ENCODE results near the gene GRM1. TPM values are rescaled to one million over a fixed set of nuclear protein-coding genes. Genes with fewer than 3 reads are reported as not detected.

Gene GRM1
- total and polyA plus RNA-seq, 9 donors: 0.02 to 0.24 (median 0.10) TPM

DNA sequence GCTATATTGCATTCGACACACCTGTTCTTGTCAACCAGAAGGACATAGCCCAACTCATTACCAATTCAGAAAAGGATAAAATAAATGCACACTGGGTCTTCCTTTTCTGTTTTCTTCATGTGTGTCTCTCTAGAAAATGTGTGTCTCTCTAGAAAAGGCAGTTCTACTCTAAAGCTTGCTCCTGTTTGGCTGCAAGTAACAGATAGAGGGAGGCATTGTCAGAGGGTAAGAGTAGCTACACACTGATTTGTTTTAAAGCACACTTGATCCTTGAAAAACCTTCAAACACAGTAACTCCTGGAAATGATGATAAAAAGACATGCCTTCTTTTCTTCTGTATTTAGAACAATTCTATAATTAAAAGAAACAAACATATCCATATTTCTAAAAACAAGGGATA is 21.3 kb downstream of the GRM1 start:
- Histone ChIP-seq H3K27me3 (no peaks in the 10 kb centered on the region), H3K4me3 (no peak overlapping the region), H3K9me3 (no peaks in the 10 kb centered on the region), H3K4me1 (ENCODE audit: insufficient read depth) (no peaks in the 10 kb centered on the region), H3K36me3 (no peaks in the 10 kb centered on the region), H3K27ac (no peak overlapping the region)
- intact Hi-C loops (cut with DNase I): no loop called here
- TF ChIP-seq, protein P1, sequence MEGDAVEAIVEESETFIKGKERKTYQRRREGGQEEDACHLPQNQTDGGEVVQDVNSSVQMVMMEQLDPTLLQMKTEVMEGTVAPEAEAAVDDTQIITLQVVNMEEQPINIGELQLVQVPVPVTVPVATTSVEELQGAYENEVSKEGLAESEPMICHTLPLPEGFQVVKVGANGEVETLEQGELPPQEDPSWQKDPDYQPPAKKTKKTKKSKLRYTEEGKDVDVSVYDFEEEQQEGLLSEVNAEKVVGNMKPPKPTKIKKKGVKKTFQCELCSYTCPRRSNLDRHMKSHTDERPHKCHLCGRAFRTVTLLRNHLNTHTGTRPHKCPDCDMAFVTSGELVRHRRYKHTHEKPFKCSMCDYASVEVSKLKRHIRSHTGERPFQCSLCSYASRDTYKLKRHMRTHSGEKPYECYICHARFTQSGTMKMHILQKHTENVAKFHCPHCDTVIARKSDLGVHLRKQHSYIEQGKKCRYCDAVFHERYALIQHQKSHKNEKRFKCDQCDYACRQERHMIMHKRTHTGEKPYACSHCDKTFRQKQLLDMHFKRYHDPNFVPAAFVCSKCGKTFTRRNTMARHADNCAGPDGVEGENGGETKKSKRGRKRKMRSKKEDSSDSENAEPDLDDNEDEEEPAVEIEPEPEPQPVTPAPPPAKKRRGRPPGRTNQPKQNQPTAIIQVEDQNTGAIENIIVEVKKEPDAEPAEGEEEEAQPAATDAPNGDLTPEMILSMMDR (IDR thresholded peaks at IDR 0.05): no peak
- no peak for TF ChIP-seq EP300 (IDR thresholded peaks at IDR 0.05)
- WGBS, 3 donors: 77 to 78% (median 78%) methylated on average over 1 of the region's 1 CpG
- DNase-seq: no peak

DNA sequence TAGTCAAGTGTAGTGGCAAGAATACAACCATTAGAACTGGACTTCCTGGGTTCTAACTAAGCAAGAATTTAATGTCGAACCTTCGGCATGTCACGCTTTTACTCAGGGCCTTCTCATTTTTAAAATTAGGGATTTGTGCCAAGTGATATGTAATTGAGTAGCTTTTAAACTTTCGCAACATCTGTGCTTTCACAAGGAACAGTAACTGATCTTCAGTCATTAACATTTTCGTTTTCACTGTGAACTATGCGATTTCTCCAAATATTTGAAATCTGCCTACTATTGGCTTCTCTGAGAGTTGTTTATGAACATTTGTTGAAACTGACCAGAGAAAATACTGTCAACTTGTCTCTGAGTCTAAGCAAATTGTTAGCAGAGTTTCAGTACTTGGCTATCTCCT is 27.6 kb downstream of the GRM1 start:
- 62 to 87% (median 72%) methylated on average over 6 of the region's 6 CpGs for WGBS, 3 donors
- Histone ChIP-seq H3K27me3 (no peaks in the 10 kb centered on the region), H3K4me1 (ENCODE audit: insufficient read depth) (no peaks in the 10 kb centered on the region), H3K27ac (no peak overlapping the region), H3K9me3 (no peaks in the 10 kb centered on the region), H3K36me3 (no peaks in the 10 kb centered on the region), H3K4me3 (no peak overlapping the region)
- no peak for DNase-seq
- TF ChIP-seq POLR2A (IDR thresholded peaks at IDR 0.05): no peak
- TF ChIP-seq, protein P1 (IDR thresholded peaks at IDR 0.05): no peak
- no peak for TF ChIP-seq EP300 (IDR thresholded peaks at IDR 0.05)
- intact Hi-C loops (cut with DNase I): no loop called here

DNA sequence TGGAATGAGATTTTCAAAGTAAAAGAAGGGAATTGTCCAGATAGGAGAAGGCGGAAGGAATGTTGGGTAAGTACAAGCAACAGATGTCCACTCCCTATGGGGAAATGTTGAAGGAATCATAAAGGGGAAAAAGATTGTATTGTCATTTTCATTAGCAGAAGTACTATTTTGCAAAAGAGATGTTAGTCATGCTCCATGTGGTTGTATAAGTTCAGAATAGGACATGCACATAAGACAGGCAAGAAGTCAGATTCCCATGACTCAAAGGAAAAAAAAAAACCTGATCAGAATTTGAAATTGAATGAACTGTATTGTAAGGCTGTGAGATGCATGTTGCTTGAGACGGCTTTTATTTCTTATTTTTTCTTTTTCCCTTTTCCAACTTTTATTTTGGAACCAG is 36.8 kb downstream of the GRM1 start:
- Histone ChIP-seq H3K9me3 (no peaks in the 10 kb centered on the region), H3K4me1 (ENCODE audit: insufficient read depth) (no peaks in the 10 kb centered on the region), H3K4me3 (no peak overlapping the region), H3K36me3 (no peaks in the 10 kb centered on the region), H3K27ac (no peak overlapping the region), H3K27me3 (no peaks in the 10 kb centered on the region)
- DNase-seq: no peak
- WGBS, 3 donors: 86 to 92% (median 91%) methylated on average over 2 of the region's 2 CpGs
- no peak for TF ChIP-seq POLR2A (IDR thresholded peaks at IDR 0.05)
- no peak for TF ChIP-seq EP300 (IDR thresholded peaks at IDR 0.05)
- TF ChIP-seq, protein P1 (IDR thresholded peaks at IDR 0.05): no peak
- intact Hi-C loops (cut with DNase I): loop anchor here in 1 of 4 donors (5.0 kb wide), 1 partner anchor 1178 kb away; no protein-coding TSS in a partner anchor

DNA sequence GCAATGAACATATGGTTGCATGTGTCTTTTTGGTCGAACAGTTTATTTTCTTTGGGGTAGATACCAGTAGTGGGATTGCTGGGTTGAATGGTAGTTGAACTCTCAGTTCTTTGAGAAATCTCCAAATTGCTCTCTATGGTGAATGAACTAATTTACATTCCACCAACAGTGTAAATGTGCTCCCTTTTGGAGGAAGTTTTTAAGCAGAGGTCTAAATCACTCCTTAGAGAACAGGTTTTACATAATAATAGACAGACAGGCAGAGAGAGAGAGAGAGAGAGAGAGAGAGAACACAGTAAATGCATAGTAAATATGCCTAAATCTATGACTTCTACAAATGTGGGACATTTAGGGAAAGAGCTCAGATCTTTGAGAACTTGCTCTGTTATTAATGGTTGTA is 37.6 kb downstream of the GRM1 start:
- Histone ChIP-seq H3K36me3 (no peaks in the 10 kb centered on the region), H3K27ac (no peak overlapping the region), H3K4me1 (ENCODE audit: insufficient read depth) (no peaks in the 10 kb centered on the region), H3K4me3 (no peak overlapping the region), H3K9me3 (no peaks in the 10 kb centered on the region), H3K27me3 (no peaks in the 10 kb centered on the region)
- no peak for DNase-seq
- 51 to 84% (median 54%) methylated on average over 1 of the region's 1 CpG for WGBS, 3 donors
- TF ChIP-seq EP300 (IDR thresholded peaks at IDR 0.05) (no peak), POLR2A (IDR thresholded peaks at IDR 0.05) (no peak)
- TF ChIP-seq, protein P1 (IDR thresholded peaks at IDR 0.05): no peak
- intact Hi-C loops (cut with DNase I): loop anchor here in 1 of 4 donors (5.0 kb wide), 1 partner anchor 1179 kb away; no protein-coding TSS in a partner anchor

All from ovary (tissue), 9 donors.